NCI-H446 (cell line): ENCODE results near the gene HHAT.

Experiments
- DNase-seq, 2 experiments: peaks; one replicate each; lab custom pipeline; 2025; lab: John Stamatoyannopoulos, UW

Gene HHAT

DNA sequence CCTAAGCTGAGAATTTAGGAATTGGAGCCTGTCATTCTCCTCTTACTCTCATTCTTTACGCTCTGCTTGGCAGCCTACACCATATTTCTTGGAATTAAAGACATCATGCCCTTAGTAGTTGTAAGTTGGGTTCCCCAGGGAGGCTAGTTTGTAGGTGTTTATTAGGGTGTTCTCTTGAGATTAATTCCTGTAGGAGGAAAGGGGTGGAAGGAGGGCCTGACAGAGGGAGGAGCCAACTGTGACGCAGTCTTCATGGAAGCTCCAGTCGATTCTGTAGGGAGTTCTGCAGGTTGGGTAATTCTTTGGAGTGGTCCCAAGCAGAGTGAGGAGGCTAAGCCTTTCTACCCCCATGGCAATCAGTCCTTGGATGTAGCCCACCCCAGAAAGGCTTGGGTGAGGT is 111.4 kb downstream of the HHAT start:
- no peak for DNase-seq

GRCh38 chr1:210441028-210441427 is 112.3 kb downstream of the HHAT start:
- no peak for DNase-seq

- no peak for DNase-seq
Measured at GRCh38 chr1:210445485-210445884, 116.8 kb downstream of the HHAT start.

GRCh38 chr1:210445931-210446330 is 117.2 kb downstream of the HHAT start:
- DNase-seq = no peak

DNA sequence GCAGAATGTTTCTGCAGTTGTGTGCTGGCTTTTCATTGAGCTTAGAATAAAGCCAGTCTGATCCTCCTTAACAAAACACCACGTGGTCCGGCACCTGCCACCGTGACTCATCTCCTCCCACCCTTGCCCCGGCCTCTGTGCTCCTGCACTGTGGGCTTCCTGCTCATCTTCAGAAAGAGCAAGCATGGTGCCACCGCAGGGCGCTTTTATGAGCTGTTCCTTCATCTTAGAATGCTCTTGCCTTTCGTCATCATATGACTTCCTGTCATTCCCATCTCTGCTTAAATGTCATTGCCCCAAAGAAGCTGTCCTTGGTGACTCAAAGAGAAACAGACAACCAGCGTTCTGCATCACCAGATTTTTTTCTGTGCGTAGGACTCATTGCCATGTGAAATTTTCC is 117.8 kb downstream of the HHAT start:
- DNase-seq = no peak

DNA sequence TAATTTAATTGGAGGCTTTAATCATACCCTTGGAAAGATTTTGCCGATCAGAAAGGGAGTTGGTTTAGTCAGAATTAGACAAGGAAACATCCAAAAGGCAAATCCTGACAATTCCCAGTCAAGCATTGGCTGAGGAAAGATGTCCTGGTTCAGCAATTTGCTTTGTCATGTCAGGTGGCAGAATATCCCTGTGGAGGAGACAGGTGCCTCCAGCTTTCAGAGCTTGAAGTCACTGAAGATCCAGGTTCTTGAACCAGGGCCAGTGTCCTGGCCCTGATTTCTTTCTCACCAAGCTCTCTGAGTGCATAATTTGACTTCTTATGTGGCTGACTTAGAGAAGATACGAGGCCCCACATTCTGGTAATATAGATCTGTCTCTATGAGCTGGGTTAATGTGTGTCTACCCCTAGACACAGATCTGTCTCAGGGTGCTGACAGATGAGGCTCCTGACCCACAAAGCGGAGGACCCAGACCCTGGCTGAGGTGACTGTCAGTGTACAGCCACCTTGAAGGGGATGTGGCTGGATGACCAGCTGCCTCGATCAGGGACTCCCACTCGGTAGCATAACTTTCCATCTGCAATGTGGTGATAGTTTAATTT is 118.9 kb downstream of the HHAT start:
- DNase-seq = no peak

DNA sequence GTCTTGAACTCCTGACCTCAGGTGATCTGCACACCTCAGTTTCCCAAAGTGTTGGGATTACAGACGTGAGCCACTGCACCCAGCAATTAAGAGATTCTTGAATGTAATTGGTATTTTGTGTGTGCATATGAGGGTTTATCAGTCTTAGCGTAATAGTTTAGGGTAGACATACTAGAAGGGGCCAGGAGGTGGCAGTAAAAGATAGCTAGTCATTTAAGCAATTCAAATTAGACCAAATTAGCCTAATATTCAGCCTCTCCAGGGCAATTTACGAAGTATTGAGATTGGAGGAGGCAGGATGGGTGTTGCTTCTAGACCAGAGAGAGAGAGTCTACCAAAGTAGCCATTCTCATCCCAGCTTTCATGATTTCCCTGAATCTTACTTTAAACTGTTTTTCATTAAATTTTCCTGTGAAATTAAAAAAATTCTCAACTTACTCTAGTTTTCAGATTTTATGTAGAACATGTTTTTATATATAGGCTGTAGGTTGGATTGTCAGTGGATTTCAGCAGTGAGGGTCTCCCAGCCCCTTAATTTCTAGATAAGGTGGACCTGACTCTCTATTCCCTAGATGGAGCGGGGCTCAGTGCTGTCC is 119.7 kb downstream of the HHAT start:
- peak; percentile 32 to 68 for DNase-seq

DNA sequence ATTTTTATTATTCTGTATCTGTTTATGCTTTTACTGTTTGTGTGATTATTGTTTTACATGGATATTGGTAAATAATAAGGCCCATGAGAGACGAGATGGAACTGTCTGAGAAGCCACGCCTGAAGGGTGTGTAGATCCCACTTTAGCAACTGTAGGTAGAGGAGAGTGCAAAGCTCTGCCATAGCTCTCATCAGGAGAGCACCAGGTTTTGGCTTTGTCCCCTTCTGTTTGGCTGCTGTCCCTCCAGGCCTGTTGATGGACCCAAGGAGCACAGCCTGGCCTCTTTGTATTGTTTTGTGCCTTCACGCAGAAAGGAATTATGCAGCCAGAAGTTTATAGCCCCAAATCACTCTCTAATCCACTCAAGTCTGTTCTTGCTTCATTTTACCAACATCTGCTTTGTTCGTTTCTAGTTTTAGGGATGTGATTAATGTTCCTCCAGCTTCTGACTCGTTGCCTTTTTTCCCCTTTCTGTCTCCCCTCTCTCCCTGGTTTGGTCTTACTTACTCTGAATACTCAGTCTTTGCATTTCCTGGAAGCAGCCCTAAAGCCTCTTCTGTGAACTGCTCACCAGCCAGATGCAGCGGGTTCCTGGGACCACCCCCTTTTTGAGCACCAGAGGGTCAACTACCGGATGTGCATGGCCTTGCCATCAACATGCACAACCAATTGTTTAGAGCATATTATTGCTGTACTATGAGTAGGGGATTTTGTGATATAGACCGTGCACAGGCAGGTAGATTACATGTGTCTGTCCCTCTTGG is 127.3 kb downstream of the HHAT start:
- DNase-seq = no peak

GRCh38 chr1:210456731-210457255 is 128.1 kb downstream of the HHAT start:
- no peak for DNase-seq

GRCh38 chr1:210457568-210457967 is 128.9 kb downstream of the HHAT start:
- DNase-seq = no peak

- no peak for DNase-seq
Measured at GRCh38 chr1:210464519-210465039, 135.9 kb downstream of the HHAT start.

GRCh38 chr1:210465150-210465549 is 136.4 kb downstream of the HHAT start:
- no peak for DNase-seq

DNA sequence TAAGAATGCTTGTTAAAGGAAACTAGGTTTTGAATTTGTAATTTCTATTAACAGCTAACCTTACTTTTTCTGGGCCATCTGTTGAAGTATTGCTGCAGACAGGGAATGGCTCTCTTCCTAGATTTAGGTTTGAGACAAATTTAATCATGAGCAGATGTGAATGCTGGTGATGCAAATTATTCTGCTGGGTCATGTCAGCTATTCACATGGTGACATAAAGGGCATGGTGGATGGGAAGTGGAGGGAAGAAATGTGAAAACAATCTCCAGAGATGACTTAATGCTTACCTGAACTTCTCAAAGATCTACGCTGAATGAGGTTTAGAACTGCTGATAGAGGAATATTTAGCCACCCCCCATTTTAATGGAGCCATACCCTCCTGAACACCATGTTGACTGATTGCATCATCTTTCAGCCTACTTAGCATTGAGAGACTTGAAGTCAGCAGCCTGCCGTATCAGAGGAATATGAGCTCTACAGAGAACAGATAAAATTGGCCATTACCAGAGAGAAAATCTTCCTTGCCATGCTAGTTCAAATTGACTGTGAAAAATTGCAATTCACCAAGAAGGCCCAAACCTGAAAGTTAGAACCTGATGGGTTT is 138.8 kb downstream of the HHAT start:
- no peak for DNase-seq

DNA sequence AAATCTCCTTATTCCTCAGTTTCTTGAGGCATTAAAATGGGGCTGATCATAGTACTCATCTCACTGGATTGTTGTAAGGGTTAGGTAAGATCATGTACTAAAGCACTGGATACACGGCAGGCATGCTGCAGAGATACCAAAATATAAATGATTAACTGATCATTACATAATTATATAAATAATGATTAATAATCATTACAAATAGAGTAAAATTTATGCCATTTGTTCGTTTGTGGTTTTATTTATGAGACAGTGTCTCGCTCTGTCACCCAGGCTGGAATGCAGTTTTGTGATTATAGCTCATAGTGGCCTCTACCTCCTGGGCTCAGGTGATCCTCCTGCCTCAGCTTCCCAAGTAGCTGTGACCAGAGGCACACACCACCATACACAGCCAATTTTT is 140.7 kb downstream of the HHAT start:
- no peak for DNase-seq

DNA sequence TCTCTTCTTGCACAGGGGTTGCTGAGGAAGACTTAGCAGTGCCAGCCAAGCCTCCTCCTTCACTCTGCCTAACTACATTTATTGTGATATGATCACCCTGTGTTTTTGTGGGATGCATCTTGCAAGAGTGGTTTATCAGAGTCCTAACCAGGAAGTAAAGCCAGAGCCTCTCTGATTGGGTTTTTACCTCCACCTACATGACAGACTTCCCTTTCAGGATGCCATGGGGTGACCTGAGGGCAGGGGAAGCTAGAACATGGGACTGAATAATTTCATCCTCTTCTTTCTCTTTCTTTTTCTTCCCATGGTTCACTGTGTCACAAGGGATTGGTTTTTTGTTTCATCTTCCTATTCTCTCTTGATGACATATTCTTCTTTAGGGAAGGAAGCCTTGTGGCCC is 146.6 kb downstream of the HHAT start:
- no peak for DNase-seq

DNA sequence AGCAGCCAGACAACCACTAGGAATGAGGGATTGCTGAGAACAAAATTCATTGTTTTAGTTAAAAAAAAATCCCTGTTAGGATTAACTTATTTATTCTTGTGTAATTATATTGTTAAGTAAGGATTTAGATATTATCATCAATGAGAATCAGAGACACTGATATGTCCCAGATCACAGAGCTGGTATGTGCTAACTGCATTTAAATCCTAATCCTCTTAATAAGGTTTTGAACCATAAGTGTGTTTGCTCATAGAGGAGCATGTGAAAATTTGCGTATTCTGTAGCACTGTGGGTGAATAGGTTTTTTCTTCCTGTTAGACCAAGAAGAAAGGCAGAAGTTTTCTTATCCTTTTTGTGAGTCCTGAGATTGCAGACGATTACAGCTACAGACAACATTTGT is 147.1 kb downstream of the HHAT start:
- no peak for DNase-seq

GRCh38 chr1:210476730-210477129 is 148.0 kb downstream of the HHAT start:
- no peak for DNase-seq

GRCh38 chr1:210477328-210477924 is 148.7 kb downstream of the HHAT start:
- no peak for DNase-seq

DNA sequence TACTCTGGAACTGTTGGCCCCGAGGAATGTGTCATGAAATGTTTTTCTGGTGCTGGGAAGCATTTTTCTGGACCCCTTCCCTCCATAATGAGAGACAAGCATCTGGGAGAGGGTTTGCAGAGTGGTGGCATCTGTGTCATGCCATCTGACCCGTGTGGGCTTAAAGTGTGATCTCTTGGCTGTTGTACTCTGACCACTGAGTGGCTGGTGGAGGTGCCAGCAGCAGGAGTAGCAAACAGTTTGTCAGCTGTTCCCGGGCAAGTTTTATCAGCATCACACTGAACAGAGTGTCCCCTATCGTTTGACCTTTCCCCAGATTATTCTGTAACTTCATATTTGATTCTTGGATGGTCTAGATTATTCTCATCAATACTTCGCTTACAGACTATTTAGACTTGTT is 150.1 kb downstream of the HHAT start:
- no peak for DNase-seq

DNA sequence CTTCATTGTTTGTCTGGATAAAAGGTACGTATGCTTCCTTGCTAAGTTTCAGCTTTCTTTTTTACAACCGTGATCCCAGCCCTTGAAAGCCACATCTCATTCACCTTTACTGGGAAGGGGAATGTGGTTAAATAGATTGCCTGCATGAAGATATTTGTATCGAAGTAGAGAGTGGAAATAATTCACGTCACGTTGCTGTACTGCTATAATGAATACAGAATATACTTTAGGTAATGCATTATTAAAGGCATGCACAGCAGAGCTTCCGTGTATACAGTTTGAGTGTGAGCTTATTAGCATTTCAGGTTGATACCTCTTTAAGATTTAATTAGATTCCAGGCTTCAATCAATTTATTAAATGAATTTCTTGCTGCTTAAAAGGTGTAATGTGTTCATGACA is 153.8 kb downstream of the HHAT start:
- no peak for DNase-seq

DNA sequence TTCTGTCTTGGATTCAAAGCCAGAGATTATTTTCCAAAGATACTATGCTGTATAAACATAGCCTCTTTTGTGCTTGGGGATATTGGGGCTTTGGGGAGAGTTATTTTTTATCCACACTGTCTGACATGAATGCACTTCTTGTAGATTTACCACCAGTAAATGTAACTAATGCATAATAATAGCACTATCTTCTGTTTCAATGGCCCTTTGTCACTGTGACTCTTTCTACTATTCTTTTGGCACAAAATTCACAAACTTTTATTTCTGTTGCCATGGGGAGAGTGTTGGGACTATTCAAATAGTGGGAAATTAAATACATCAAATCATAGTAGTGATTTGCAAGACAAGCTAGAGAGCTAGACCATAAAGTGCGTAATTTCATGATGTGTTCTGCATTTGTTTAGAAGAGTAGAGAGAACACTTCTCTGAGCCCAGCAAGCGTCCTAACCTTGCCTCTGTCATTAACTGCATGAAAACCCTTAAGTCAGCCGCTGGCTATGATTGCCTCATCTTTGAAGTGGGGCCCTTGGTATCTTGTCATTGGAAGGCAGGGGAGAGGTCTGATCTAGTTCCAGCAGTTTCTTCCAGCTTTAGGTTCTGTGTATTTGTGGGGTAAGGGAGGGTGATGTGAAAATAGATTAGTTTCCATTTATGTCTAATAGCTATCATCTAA is 154.4 kb downstream of the HHAT start:
- no peak for DNase-seq

DNA sequence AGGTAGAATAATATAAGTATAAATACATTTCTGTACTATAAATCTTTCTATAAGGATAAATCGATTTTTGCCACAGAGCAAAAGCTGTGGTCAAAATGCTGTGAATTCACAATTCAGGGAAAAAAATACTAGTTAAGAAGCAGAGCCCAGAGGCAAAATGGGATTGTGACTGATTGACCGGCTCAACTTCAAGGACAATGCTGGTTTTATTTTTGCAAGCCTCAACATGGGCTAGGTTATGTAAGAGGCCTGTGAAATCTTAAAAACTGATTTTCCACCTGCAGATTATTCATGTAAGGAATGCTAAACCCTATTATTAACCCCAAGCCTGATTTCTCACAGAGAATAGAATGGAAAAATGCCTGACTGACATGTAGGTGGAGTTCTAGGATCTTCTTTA is 155.1 kb downstream of the HHAT start:
- DNase-seq = no peak
